GM04503 (cell line): ENCODE data around the gene CIT.

Experiments used
- DNase-seq: peaks from one replicate; pipeline ENCODE4 v3.0.0-alpha.2; 2012; ENCODE audit warnings: low read depth

Gene CIT

GRCh38 chr12:119850330-119850729 is 26.8 kb downstream of the CIT start:
- no peak for DNase-seq

- peak; percentile 43 for DNase-seq
Observed at GRCh38 chr12:119843100-119843499, 34.0 kb downstream of the CIT start.

DNA sequence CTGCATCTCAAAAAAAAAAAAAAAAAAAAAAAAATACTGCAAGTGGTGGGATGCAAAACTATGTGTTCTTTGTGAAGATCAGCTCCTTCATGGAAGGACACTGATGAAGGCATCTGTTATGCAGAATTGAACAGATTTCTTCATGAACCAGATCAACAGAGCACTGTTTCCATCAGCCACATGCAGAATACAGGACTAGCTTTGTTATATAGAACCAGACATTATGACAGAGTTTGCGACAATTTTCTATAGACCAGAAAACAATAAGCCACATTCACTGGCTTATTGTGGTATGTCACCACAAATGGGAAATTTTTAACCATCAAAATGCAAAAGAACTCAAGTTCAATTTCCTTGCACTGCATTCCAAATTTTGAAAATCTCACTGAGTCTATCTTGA is 34.7 kb downstream of the CIT start:
- no peak for DNase-seq

DNA sequence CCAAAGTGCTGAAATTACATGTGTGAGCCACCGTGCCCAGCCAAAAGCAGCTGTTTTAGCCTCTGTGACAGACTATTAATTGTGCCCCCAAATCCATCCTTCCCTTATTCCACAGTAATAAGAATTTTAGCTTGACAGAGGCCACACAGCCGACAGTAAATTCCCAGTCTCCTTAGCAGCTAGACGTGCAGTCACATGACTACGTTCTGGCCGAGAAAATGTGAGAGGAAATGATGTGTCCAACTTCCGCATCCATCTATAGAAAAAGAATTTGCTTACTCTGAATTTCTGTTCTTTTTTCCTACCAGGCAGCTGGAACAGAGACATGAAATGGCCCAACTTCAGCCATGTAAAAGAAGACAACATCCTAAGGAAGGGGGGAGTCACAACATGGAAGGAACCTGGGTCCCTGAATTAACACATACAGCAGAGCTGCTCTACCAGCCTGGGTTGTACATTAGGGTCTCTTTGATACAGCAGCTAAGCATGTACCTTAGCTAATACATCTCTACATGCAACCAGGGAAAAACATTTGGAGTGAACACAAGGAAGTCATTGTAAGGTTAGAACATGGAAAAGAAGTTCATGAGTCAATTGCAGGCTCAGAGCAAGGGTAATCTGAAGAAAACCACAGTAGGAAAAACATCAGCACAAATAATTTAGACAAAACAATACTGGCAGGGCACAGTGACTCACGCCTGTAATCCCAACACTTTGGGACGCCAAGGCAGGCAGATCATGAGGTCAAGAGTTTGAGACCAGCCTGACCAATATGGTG is 35.5 kb downstream of the CIT start:
- DNase-seq: no peak

DNA sequence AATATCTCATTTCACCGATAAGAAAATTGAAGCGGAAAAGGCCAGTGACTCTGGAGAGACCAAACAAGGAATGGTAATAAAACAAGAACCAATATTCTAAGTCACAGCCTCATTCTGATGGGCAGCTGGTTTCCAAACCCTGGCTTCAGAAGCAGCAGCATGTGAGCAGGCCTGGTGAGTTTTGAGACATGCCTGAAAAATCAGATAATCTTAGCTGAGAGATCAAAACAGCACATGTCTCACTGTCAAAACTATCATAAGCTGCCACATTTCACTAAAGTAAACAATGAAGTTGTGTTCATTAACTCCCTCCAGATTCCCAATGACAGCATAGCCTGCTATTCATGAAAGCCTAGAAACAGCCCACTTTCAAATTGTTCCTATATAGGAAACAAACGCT is 36.5 kb downstream of the CIT start:
- DNase-seq: no peak

- no peak for DNase-seq
Observed at GRCh38 chr12:119840168-119840567, 37.0 kb downstream of the CIT start.

- no peak for DNase-seq
Observed at GRCh38 chr12:119838826-119839600, 38.1 kb downstream of the CIT start.

DNA sequence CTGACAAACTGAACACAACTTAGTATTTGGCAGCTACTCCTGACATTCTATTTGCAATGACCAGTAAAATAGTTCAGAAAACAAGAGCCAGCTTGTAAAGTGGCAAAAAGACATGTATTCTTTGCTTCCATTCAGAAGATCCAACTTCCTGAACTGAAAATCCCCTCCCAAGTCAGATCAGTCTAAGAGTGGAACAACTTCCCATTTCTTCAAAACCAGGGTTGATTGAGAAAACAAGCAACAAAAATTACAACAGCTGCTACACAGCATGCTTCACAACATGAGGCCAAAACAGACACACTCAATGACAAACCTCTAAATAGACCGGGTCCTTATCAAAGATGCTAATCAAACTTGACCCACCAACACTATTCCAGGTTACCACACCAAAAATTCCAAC is 40.3 kb downstream of the CIT start:
- no peak for DNase-seq

- DNase-seq: no peak
Observed at GRCh38 chr12:119835068-119835467, 42.1 kb downstream of the CIT start.

DNA sequence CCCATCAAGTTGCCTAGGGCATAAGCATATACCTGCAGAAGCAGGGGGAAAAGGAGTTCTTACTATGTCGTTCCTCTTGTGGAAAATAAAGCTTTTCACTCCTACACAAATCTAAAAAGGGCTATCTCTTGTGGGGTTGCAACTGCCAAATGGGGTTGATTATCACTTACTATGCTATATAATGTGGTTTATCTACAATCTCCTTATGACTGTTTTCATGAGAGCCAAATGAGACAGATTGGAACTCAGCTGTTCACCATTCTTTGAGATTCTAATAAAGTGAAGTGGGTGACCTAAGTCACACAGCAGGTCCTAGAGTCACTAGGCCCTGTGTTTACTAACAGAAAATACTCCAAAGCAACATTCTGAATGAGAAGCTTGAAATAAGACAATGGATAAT is 47.7 kb downstream of the CIT start:
- no peak for DNase-seq

GRCh38 chr12:119828300-119828699 is 48.8 kb downstream of the CIT start:
- no peak for DNase-seq

DNA sequence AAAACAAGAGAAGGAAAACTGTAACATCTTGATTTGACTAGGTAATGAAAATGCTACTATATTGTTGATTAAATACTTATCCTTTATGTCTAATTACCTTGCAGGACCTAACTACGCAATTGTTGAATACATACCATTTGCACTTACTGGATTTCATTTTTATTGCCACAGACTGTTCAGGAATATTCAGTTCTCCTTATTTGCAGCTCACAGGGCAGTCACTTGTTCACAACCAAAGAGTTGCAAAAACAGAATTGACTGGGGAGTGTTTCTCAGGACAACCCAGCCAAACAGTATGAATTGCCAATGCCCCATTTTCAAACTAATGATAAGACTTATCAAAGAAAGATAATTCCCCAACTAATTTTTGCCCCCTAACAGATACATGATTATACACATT is 49.4 kb downstream of the CIT start:
- DNase-seq: no peak

- DNase-seq: no peak
Observed at GRCh38 chr12:119826661-119827445, 50.3 kb downstream of the CIT start.

DNA sequence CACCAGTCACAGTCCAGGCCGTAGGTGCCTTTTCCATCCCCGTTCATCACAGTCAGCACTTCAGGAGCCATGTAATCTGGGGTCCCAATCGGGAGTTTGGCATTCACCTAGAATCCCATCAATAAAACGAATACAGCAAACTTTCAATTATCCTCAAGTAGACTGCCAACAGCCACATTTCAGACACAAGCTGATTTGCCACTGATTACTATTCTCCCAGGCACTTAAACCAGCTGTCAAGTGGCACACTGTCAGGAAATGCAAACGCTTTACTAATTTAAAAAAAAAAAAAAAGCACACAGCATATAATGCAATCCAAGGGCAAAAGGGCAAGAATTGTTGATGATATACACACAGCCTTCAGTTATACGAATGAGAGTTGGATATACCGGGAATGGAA is 51.9 kb downstream of the CIT start:
- no peak for DNase-seq

DNA sequence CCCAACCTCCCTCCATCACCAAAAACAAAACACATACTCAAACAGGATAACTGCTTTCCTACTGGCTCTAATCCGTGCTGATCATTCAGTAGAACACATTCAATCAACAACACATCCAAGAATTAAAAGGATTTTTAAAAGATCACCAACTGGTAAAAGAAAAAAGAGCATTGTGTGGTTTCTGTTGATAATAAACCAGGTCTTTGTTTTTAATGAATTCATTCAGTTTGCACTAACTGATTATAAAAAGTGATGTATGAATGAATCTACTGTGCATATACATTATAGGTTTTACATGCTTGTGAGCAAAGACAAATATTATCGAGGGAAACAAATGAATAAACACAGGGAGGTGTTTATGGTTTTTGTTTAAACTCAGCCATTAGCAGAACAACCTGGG is 55.1 kb downstream of the CIT start:
- no peak for DNase-seq

- no peak for DNase-seq
Observed at GRCh38 chr12:119819322-119819721, 57.8 kb downstream of the CIT start.

DNA sequence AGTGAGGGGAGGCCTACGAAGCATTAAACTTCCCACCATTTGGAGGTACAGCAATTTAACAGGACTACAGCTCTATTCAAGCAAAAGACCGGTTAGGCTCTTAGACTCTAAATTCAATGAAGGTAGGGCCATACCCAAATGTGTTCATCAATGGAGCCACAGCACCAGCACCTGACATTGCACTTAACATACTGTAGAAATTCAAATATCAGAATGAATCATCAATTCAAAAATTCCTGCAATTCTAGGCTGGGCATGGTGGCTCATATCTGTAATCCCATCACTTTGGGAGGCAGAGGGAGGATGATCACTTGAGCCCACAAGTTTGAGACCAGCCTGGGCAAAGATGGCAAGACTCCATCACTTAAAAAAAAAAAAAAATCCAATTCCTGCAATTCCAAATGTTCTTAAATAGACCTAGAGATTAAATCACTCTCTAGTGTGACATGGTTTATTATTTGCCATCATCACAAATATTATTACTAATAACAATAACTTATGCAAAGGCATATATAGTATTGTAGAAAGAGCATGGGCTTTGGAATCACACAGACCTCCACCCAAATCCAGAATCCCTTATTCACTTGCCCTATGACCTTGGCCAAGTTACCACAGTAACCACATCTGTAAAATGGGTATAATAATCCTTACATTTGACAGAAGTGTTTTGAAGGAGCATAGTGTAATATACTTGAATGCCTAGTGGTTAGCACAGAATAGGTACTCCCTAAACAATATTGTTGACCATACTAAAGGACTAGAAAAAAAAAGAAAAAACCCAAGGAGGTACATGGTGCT is 59.4 kb downstream of the CIT start:
- no peak for DNase-seq

- DNase-seq: no peak
Observed at GRCh38 chr12:119809023-119809422, 68.1 kb downstream of the CIT start.

DNA sequence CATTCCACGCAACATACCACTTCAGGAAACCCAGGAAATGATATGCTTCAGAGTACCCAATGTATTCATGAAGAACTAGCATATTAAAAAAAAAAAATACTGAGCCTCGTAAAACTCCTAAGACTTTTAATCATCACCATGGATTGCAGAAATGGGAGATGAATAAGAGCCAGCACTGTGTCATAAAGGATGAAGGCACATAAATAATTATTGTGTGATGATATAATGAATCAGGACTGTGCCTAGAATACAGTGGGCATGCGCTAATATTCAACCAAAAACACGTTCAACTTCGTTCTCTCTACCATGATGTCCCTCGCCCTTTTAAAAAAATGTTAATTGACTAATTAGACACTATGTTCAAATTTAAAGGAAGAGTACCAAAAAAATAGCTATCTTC is 68.7 kb downstream of the CIT start:
- DNase-seq: peak; percentile 33

- DNase-seq: no peak
Observed at GRCh38 chr12:119807380-119807779, 69.7 kb downstream of the CIT start.

DNA sequence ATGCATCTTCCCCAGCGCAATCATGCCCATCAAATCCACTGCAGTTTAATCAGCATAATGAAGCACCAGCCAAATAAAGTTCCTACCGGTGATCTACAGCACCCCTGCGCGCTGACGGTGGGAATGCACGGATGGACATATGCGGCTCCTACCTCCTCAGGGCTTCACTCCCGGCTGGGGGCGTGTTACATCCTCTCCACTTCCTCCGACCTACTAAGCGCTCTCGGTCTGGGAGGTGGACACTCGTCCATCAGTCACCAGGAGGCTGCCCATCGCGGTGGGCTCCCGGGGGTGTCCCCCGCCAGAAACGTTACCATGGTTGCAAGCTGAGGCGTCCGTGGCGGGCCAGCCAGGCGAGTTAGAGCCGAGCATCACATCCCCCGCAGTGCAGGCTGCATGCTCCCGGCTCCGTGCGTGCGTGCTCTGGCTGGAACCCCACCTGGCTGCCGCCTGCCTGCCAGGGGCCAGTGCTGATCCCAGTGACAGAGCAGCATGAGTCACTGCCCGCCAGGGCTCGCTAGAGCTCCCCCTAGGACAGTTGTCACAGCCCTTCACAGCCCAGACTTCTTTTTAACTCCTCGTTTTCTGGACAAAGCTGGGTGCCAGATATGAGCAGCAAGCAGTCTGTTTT is 73.0 kb downstream of the CIT start:
- no peak for DNase-seq

GRCh38 chr12:119803381-119803791 is 73.7 kb downstream of the CIT start:
- no peak for DNase-seq
